Gastroesophageal sphincter (tissue), 3 donors: ENCODE results near the gene TMC1.

ENCODE experiments used
- EP300 ChIP-seq: sonication (generic); formaldehyde crosslinking; IDR thresholded peaks from one replicate; pipeline ENCODE4 v1.6.1; 2017; ENCODE audit warnings: antibody characterized with exemption, mild to moderate bottlenecking
- POLR2A ChIP-seq, 2 donors: fragments of 450-650 bp; IDR thresholded peaks; one replicate each; pipeline ENCODE4 v1.6.1; 2017; ENCODE audit warnings: antibody characterized with exemption in 2 of 2, mild to moderate bottlenecking in 2 of 2, moderate library complexity in 1 of 2
- POLR2AphosphoS5 ChIP-seq: sonication (generic); formaldehyde crosslinking; IDR thresholded peaks from one replicate; pipeline ENCODE4 v1.6.1; 2017; ENCODE audit warnings: antibody characterized with exemption
- TF ChIP-seq, protein P1 (sequence below), 4 experiments: fragments of 200-600 bp in 2 of 4; fragments of 450-650 bp in 2 of 4; sonication (generic) in 1 of 4; IDR thresholded peaks; one replicate each; pipeline ENCODE4 v1.5.1; 2017 to 2019; ENCODE audit warnings: antibody characterized with exemption in 4 of 4, mild to moderate bottlenecking in 2 of 4, moderate library complexity in 2 of 4

DNA sequence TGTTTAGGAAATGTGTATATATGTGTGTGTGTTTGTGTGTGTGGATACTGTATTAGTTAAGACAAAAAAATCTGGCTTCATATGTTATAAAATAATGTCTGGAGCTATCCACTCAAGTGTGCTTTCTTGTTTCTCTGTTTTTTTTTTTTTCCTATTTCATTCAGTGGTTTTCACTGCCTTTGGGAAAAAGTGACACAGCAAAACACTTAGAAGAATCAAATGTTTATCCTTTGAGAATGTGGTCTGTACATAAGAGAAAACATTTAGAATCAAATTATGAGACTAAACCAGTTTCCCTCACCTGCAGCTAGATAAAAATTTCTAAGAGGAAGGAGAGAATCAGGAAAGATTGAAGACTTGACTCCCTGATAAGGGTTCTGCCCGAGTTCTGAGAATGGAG is 8.1 kb downstream of the TMC1 start:
- TF ChIP-seq, protein P1, sequence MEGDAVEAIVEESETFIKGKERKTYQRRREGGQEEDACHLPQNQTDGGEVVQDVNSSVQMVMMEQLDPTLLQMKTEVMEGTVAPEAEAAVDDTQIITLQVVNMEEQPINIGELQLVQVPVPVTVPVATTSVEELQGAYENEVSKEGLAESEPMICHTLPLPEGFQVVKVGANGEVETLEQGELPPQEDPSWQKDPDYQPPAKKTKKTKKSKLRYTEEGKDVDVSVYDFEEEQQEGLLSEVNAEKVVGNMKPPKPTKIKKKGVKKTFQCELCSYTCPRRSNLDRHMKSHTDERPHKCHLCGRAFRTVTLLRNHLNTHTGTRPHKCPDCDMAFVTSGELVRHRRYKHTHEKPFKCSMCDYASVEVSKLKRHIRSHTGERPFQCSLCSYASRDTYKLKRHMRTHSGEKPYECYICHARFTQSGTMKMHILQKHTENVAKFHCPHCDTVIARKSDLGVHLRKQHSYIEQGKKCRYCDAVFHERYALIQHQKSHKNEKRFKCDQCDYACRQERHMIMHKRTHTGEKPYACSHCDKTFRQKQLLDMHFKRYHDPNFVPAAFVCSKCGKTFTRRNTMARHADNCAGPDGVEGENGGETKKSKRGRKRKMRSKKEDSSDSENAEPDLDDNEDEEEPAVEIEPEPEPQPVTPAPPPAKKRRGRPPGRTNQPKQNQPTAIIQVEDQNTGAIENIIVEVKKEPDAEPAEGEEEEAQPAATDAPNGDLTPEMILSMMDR (IDR thresholded peaks at IDR 0.05): no peak
- no peak for TF ChIP-seq POLR2A (IDR thresholded peaks at IDR 0.05)
- no peak for TF ChIP-seq EP300
- TF ChIP-seq POLR2AphosphoS5: no peak
